Vagina (tissue), 2 donors: ENCODE data around the gene ARHGAP44.

Source experiments
- POLR2A ChIP-seq, 2 donors: fragments of 450-650 bp; IDR thresholded peaks; one replicate each; pipeline ENCODE4 v1.6.1; 2017; ENCODE audit warnings: antibody characterized with exemption in 2 of 2, mild to moderate bottlenecking in 2 of 2, moderate library complexity in 2 of 2
- POLR2AphosphoS5 ChIP-seq, 2 donors: sonication (generic); formaldehyde crosslinking; IDR thresholded peaks; one replicate each; pipeline ENCODE4 v1.9.0; 2017; ENCODE audit warnings: antibody characterized with exemption in 2 of 2, mild to moderate bottlenecking in 2 of 2, low read depth in 1 of 2; ENCODE audit not compliant: insufficient read depth in 1 of 2
- TF ChIP-seq, protein P1 (sequence below), 3 experiments: fragments of 450-650 bp in 2 of 3; fragments of 200-600 bp in 1 of 3; sonication (generic) in 1 of 3; IDR thresholded peaks; one replicate each; pipeline ENCODE4 v1.5.1; 2017 to 2019; ENCODE audit warnings: antibody characterized with exemption in 3 of 3, mild to moderate bottlenecking in 2 of 3, moderate library complexity in 2 of 3

- TF ChIP-seq, protein P1, sequence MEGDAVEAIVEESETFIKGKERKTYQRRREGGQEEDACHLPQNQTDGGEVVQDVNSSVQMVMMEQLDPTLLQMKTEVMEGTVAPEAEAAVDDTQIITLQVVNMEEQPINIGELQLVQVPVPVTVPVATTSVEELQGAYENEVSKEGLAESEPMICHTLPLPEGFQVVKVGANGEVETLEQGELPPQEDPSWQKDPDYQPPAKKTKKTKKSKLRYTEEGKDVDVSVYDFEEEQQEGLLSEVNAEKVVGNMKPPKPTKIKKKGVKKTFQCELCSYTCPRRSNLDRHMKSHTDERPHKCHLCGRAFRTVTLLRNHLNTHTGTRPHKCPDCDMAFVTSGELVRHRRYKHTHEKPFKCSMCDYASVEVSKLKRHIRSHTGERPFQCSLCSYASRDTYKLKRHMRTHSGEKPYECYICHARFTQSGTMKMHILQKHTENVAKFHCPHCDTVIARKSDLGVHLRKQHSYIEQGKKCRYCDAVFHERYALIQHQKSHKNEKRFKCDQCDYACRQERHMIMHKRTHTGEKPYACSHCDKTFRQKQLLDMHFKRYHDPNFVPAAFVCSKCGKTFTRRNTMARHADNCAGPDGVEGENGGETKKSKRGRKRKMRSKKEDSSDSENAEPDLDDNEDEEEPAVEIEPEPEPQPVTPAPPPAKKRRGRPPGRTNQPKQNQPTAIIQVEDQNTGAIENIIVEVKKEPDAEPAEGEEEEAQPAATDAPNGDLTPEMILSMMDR (IDR thresholded peaks at IDR 0.05), result no peak
- TF ChIP-seq POLR2A (IDR thresholded peaks at IDR 0.05) (no peak), POLR2AphosphoS5 (IDR thresholded peaks at IDR 0.05; ENCODE audit: insufficient read depth in 1 of 2, low read depth in 1 of 2) (no peak)
Observed at GRCh38 chr17:12826431-12826830, 37.1 kb downstream of the ARHGAP44 start.
